Muscle of leg (tissue), 11 donors: ENCODE measurements around the gene RERE. TPM values are rescaled to one million over a fixed set of nuclear protein-coding genes. Genes with fewer than 3 reads are reported as not detected.

Experiments
- DNase-seq: peaks from one replicate; pipeline ENCODE4 v3.0.0; 2013
- H3K27ac ChIP-seq: one replicate; pipeline ENCODE4 v1.5.1; 2013; ENCODE audit warnings: mild to moderate bottlenecking, low read length, control low read depth
- H3K27me3 ChIP-seq: one replicate; pipeline ENCODE4 v1.6.1; 2013; ENCODE audit warnings: low read length; ENCODE audit not compliant: control insufficient read depth, insufficient read depth
- H3K36me3 ChIP-seq: one replicate; pipeline ENCODE4 v1.6.1; 2013; ENCODE audit warnings: low read length; ENCODE audit not compliant: control insufficient read depth, insufficient read depth
- H3K4me1 ChIP-seq: one replicate; pipeline ENCODE4 v1.6.1; 2013; ENCODE audit warnings: low read length; ENCODE audit not compliant: control insufficient read depth, insufficient read depth
- H3K4me3 ChIP-seq: one replicate; pipeline ENCODE4 v1.5.1; 2013; ENCODE audit warnings: low read length, control low read depth
- H3K9me3 ChIP-seq: replicated peaks from 2 replicates; pipeline ENCODE4 v1.6.1; 2013; ENCODE audit warnings: low read depth, low read length; ENCODE audit not compliant: control insufficient read depth
- WGBS: methylation state at CpG from one replicate; pipeline ENCODE4 v1.1.5; 2013; ENCODE audit warnings: missing lambda C conversion rate; ENCODE audit not compliant: insufficient coverage; 5-methylcytosine and 5-hydroxymethylcytosine counted together
- polyA plus RNA-seq, 8 donors: library from polyadenylated mRNA; unstranded; fragments of 120-200 nt; gene quantifications; one replicate each; pipeline versions ENCODE4 v1.2.1 to v1.2.3, GENCODE V29; 2013; ENCODE audit warnings: inconsistent platforms in 1 of 8, low replicate concordance in 1 of 8; ENCODE audit not compliant: insufficient read length in 8 of 8, insufficient read depth in 1 of 8
- total RNA-seq: library from RNA; stranded (reverse); fragments of 120-200 nt; gene quantifications from one replicate; pipeline ENCODE4 v1.2.4, GENCODE V29; 2013

The RERE gene
- total and polyA plus RNA-seq, 9 donors: 63.7 to 102 (median 82.8) TPM

GRCh38 chr1:8410791-8411190 lies 406.6 kb downstream of the RERE start:
- Histone ChIP-seq H3K27ac (no peak overlapping the region), H3K9me3 (no peaks in the 10 kb centered on the region), H3K4me1 (peaks cover 45% of the 10 kb centered on the region), H3K36me3 (peaks cover 19% of the 10 kb centered on the region), H3K27me3 (no peaks in the 10 kb centered on the region), H3K4me3 (no peak overlapping the region)
- no peak for DNase-seq
- WGBS: 80% methylated on average over 1 of the region's 3 CpGs

GRCh38 chr1:8409606-8410005 lies 407.8 kb downstream of the RERE start:
- H3K27ac ChIP-seq: peak overlapping the region; percentile 77
- H3K4me3 ChIP-seq: no peak overlapping the region
- peaks cover 45% of the 10 kb centered on the region for H3K4me1 ChIP-seq
- no CpG with 5 or more reads among the region's 3 CpGs for whole genome bisulfite sequencing
- H3K9me3 ChIP-seq: no peaks in the 10 kb centered on the region
- no peak for DNase-seq
- peaks cover 21% of the 10 kb centered on the region for H3K36me3 ChIP-seq
- H3K27me3 ChIP-seq: no peaks in the 10 kb centered on the region

GRCh38 chr1:8409106-8409505 lies 408.3 kb downstream of the RERE start:
- WGBS: 0% methylated on average over 1 of the region's 6 CpGs
- Histone ChIP-seq H3K4me1 (peaks cover 45% of the 10 kb centered on the region), H3K9me3 (no peaks in the 10 kb centered on the region), H3K27me3 (no peaks in the 10 kb centered on the region), H3K36me3 (peaks cover 25% of the 10 kb centered on the region), H3K27ac (peak overlapping the region; percentile 77), H3K4me3 (no peak overlapping the region)
- peak; percentile 87 for DNase-seq

DNA sequence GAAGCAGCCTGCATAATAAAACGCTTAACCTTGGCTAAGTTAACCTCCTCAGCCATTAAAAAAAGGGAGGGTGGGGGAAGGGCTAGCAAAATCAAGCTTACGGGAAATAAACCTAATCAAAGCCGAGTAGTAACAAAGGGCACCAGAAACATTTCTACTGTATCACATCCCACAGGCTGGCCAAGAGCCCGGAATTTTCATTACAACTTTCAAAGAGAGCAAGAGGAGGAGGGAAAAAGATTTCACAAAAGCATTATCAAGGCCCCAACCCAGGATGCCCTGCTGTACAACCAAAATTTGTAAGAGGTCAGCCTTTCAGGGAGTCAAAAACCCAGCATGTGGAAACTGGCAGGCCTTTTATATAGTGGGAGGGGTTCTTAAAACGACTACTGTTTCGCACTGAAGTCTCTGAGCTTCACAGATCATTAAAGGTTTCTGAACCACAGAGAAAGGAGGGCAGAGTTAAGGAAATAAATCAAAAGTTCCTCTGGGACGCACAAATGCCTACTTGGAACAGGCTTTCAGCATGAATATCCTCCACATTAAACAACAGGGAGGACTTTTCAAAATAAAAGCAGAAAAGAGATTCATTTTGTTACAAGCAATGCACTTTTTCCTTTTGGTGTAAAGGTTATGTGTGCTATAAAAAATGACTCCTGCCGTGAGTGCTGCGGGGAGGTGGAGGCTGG lies 409.1 kb downstream of the RERE start:
- Histone ChIP-seq H3K9me3 (no peaks in the 10 kb centered on the region), H3K4me3 (no peak overlapping the region), H3K4me1 (peaks cover 45% of the 10 kb centered on the region), H3K27ac (peak overlapping the region; percentile 77), H3K27me3 (no peaks in the 10 kb centered on the region), H3K36me3 (peaks cover 23% of the 10 kb centered on the region)
- 65% methylated on average over 2 of the region's 9 CpGs for WGBS
- DNase-seq: peak; percentile 85

DNA sequence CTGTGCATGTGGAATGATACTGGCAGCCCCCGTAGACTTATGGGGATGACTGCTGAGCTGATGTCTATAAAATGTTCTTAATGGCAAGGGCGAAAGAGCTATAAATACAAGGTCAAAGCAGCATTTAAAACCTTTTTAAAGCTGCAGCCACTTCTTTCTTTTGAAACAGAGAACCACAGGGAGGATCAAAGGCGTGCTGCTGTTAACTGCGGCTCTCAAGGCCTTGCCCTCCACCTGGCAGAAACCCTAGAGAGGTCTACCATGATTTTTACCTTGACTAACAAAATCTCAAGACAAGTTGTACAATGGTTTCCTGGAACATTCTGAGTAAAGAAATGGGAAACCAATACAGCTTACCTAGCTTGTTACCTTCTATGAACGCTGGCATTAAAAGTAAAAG lies 409.8 kb downstream of the RERE start:
- H3K9me3 ChIP-seq: no peaks in the 10 kb centered on the region
- no peak for DNase-seq
- 80% methylated on average over 1 of the region's 5 CpGs for WGBS
- H3K36me3 ChIP-seq: peaks cover 22% of the 10 kb centered on the region
- H3K4me1 ChIP-seq: peaks cover 44% of the 10 kb centered on the region
- H3K27me3 ChIP-seq: no peaks in the 10 kb centered on the region
- H3K4me3 ChIP-seq: no peak overlapping the region
- peak overlapping the region; percentile 77 for H3K27ac ChIP-seq

DNA sequence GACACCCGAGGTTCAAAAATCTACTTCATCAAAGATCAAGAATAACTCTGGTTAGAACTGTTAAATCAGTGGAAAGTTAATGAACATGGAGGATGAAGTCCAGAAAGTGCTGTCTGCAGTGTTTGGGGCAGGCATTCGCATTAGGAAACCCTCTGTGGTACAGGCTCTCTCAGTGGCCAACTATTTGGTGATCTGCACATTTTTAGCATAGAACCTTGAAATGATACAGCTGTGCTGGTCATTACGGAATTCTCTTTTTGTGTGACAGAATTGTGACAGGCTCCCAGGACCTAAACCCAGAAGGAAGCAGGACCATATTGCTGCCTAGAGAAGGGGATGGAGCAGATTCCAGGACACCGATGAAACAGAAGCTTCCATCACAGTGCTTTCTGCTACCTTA lies 410.5 kb downstream of the RERE start:
- Histone ChIP-seq H3K9me3 (no peaks in the 10 kb centered on the region), H3K27ac (no peak overlapping the region), H3K4me1 (peaks cover 40% of the 10 kb centered on the region), H3K36me3 (peaks cover 22% of the 10 kb centered on the region), H3K4me3 (no peak overlapping the region), H3K27me3 (no peaks in the 10 kb centered on the region)
- WGBS: 85% methylated on average over 2 of the region's 4 CpGs
- DNase-seq: no peak

DNA sequence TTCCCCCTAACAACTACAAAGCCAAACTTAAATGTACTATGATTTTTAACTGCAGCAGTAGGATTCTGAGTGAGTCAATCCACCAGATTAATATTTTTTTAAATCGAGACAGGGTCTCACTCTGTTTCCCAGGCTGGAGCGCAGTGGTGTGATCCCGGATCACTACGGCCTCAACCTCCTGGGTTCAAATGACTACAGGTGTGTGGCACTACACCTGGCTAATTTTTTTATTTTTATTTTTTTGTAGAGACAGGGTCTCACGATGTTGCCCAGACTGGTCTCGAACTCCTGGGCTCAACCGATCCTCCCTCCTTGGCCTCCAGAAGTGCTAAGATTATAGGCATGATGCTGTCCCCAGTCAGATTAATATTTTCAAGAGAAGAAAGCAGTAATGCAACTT lies 411.4 kb downstream of the RERE start:
- DNase-seq: no peak
- no peak overlapping the region for H3K27ac ChIP-seq
- H3K36me3 ChIP-seq: peaks cover 22% of the 10 kb centered on the region
- no peaks in the 10 kb centered on the region for H3K27me3 ChIP-seq
- WGBS: 97% methylated on average over 5 of the region's 7 CpGs
- H3K4me3 ChIP-seq: no peak overlapping the region
- H3K4me1 ChIP-seq: peaks cover 33% of the 10 kb centered on the region
- no peaks in the 10 kb centered on the region for H3K9me3 ChIP-seq

GRCh38 chr1:8404460-8405370 lies 412.7 kb downstream of the RERE start:
- no peak for DNase-seq
- Histone ChIP-seq H3K27me3 (no peaks in the 10 kb centered on the region), H3K9me3 (no peaks in the 10 kb centered on the region), H3K36me3 (peaks cover 29% of the 10 kb centered on the region), H3K4me1 (peaks cover 30% of the 10 kb centered on the region), H3K4me3 (no peak overlapping the region), H3K27ac (no peak overlapping the region)
- WGBS: 100% methylated on average over 4 of the region's 10 CpGs

GRCh38 chr1:8402109-8402710 lies 415.2 kb downstream of the RERE start:
- Histone ChIP-seq H3K27ac (peak overlapping the region; percentile 26), H3K36me3 (peaks cover 28% of the 10 kb centered on the region), H3K9me3 (no peaks in the 10 kb centered on the region), H3K4me1 (peaks cover 13% of the 10 kb centered on the region), H3K4me3 (no peak overlapping the region), H3K27me3 (no peaks in the 10 kb centered on the region)
- no peak for DNase-seq
- 89% methylated on average over 8 of the region's 13 CpGs for WGBS

DNA sequence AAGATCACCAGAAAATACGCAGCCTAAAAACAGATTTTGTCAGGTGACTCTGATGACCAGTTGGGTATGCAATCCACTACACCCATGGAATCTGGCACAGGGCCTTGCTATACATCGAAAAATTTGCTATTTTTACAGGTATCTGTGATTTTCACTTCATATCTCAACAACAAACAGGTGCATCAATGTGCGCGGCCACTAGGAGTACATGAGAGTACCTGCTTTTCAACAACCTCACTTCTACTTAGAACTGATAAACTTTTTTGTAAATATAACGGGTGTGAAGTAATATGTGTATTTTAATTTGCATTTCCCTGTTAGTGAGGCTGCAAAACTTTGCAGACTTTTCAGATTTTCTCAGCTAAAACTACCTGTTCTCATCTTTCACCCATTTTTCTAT lies 418.8 kb downstream of the RERE start:
- no peaks in the 10 kb centered on the region for H3K27me3 ChIP-seq
- no peak for DNase-seq
- H3K9me3 ChIP-seq: no peaks in the 10 kb centered on the region
- WGBS: no CpG with 5 or more reads among the region's 5 CpGs
- peaks cover 23% of the 10 kb centered on the region for H3K4me1 ChIP-seq
- H3K27ac ChIP-seq: no peak overlapping the region
- no peak overlapping the region for H3K4me3 ChIP-seq
- peaks cover 22% of the 10 kb centered on the region for H3K36me3 ChIP-seq
